ENCODE measurements around the gene SRRM1.
"Not testable (repeated sequence)": the region's sequence is repeated elsewhere in the genome, so short reads cannot be mapped to it uniquely, and the experiment has no call there.

Gene SRRM1

GRCh38 chr1:24699628-24700027 lies 56.5 kb downstream of the SRRM1 start:
- Histone ChIP-seq H3K9ac (ENCODE audit: low read depth in 1 of 2, low read length in 2 of 2) (no peak overlapping the region), H3K4me1 (ENCODE audit: control insufficient read depth in 2 of 2, insufficient read depth in 2 of 2, low read length in 2 of 2) (peaks cover 1 to 2% of the 10 kb centered on the region in 2 donors), H3K27ac (ENCODE audit: low read depth in 2 of 2, low read length in 2 of 2) (no peak overlapping the region), H3K4me3 (ENCODE audit: low read length in 2 of 2) (no peak overlapping the region), H3K36me3 (ENCODE audit: control insufficient read depth in 2 of 2, insufficient read depth in 2 of 2, low read length in 2 of 2) (no peaks in the 10 kb centered on the region), H3K9me3 (ENCODE audit: control insufficient read depth in 2 of 2, low read length in 2 of 2) (no peaks in the 10 kb centered on the region), H3K27me3 (ENCODE audit: control insufficient read depth in 2 of 2, insufficient read depth in 2 of 2, low read length in 2 of 2) (no peaks in the 10 kb centered on the region)

GRCh38 chr1:24702511-24703293 lies 59.6 kb downstream of the SRRM1 start:
- Histone ChIP-seq H3K27ac (ENCODE audit: low read depth in 2 of 2, low read length in 2 of 2) (no peak overlapping the region), H3K9me3 (ENCODE audit: control insufficient read depth in 2 of 2, low read length in 2 of 2) (no peaks in the 10 kb centered on the region), H3K9ac (ENCODE audit: low read depth in 1 of 2, low read length in 2 of 2) (no peak overlapping the region)

GRCh38 chr1:24704411-24705259 lies 61.5 kb downstream of the SRRM1 start:
- H3K36me3 ChIP-seq (ENCODE audit: control insufficient read depth in 2 of 2, insufficient read depth in 2 of 2, low read length in 2 of 2): no peaks in the 10 kb centered on the region
- peak overlapping the region in 1 of 2 donors; percentile 36 for H3K9ac ChIP-seq (ENCODE audit: low read depth in 1 of 2, low read length in 2 of 2)
- H3K27ac ChIP-seq (ENCODE audit: low read depth in 2 of 2, low read length in 2 of 2): peak overlapping the region; percentile 19 to 53
- peaks cover 6 to 9% of the 10 kb centered on the region in 2 donors for H3K4me1 ChIP-seq (ENCODE audit: control insufficient read depth in 2 of 2, insufficient read depth in 2 of 2, low read length in 2 of 2)
- peak overlapping the region in 1 of 2 donors; percentile 56 for H3K4me3 ChIP-seq (ENCODE audit: low read length in 2 of 2)
- H3K27me3 ChIP-seq (ENCODE audit: control insufficient read depth in 2 of 2, insufficient read depth in 2 of 2, low read length in 2 of 2): no peaks in the 10 kb centered on the region
- H3K9me3 ChIP-seq (ENCODE audit: control insufficient read depth in 2 of 2, low read length in 2 of 2): no peaks in the 10 kb centered on the region

More at GRCh38 chr1:24702511-24703293, 59.6 kb downstream of the SRRM1 start:
- Histone ChIP-seq H3K36me3 (ENCODE audit: control insufficient read depth in 2 of 2, insufficient read depth in 2 of 2, low read length in 2 of 2) (no peaks in the 10 kb centered on the region), H3K4me1 (ENCODE audit: control insufficient read depth in 2 of 2, insufficient read depth in 2 of 2, low read length in 2 of 2) (peaks cover 6 to 9% of the 10 kb centered on the region in 2 donors), H3K4me3 (ENCODE audit: low read length in 2 of 2) (no peak overlapping the region), H3K27me3 (ENCODE audit: control insufficient read depth in 2 of 2, insufficient read depth in 2 of 2, low read length in 2 of 2) (no peaks in the 10 kb centered on the region)

- no peaks in the 10 kb centered on the region for H3K27me3 ChIP-seq (ENCODE audit: control insufficient read depth in 2 of 2, insufficient read depth in 2 of 2, low read length in 2 of 2)
- H3K9ac ChIP-seq (ENCODE audit: low read depth in 1 of 2, low read length in 2 of 2): peak overlapping the region; percentile 36 to 61
- H3K36me3 ChIP-seq (ENCODE audit: control insufficient read depth in 2 of 2, insufficient read depth in 2 of 2, low read length in 2 of 2): no peaks in the 10 kb centered on the region
- peaks cover 6 to 9% of the 10 kb centered on the region in 2 donors for H3K4me1 ChIP-seq (ENCODE audit: control insufficient read depth in 2 of 2, insufficient read depth in 2 of 2, low read length in 2 of 2)
- H3K9me3 ChIP-seq (ENCODE audit: control insufficient read depth in 2 of 2, low read length in 2 of 2): no peaks in the 10 kb centered on the region
- H3K27ac ChIP-seq (ENCODE audit: low read depth in 2 of 2, low read length in 2 of 2): peak overlapping the region; percentile 44 to 53
- H3K4me3 ChIP-seq (ENCODE audit: low read length in 2 of 2): peak overlapping the region; percentile 38 to 56
These were observed 62.4 kb downstream of the SRRM1 start for GRCh38 chr1:24705260-24706073.

- not testable (repeated sequence) for H3K4me1 ChIP-seq (ENCODE audit: control insufficient read depth in 2 of 2, insufficient read depth in 2 of 2, low read length in 2 of 2); H3K9me3 ChIP-seq (ENCODE audit: control insufficient read depth in 2 of 2, low read length in 2 of 2); H3K27me3 ChIP-seq (ENCODE audit: control insufficient read depth in 2 of 2, insufficient read depth in 2 of 2, low read length in 2 of 2); H3K36me3 ChIP-seq (ENCODE audit: control insufficient read depth in 2 of 2, insufficient read depth in 2 of 2, low read length in 2 of 2)
- peak overlapping the region; percentile 44 to 53 for H3K27ac ChIP-seq (ENCODE audit: low read depth in 2 of 2, low read length in 2 of 2)
- H3K4me3 ChIP-seq (ENCODE audit: low read length in 2 of 2): peak overlapping the region; percentile 38 to 56
- peak overlapping the region; percentile 36 to 61 for H3K9ac ChIP-seq (ENCODE audit: low read depth in 1 of 2, low read length in 2 of 2)
These were observed 62.9 kb downstream of the SRRM1 start for GRCh38 chr1:24706074-24706389.

GRCh38 chr1:24707687-24708086 lies 64.6 kb downstream of the SRRM1 start:
- Histone ChIP-seq H3K4me3 (ENCODE audit: low read length in 2 of 2) (no peak overlapping the region), H3K27ac (ENCODE audit: low read depth in 2 of 2, low read length in 2 of 2) (no peak overlapping the region), H3K4me1 (ENCODE audit: control insufficient read depth in 2 of 2, insufficient read depth in 2 of 2, low read length in 2 of 2) (peaks cover 6 to 9% of the 10 kb centered on the region in 2 donors), H3K27me3 (ENCODE audit: control insufficient read depth in 2 of 2, insufficient read depth in 2 of 2, low read length in 2 of 2) (no peaks in the 10 kb centered on the region), H3K36me3 (ENCODE audit: control insufficient read depth in 2 of 2, insufficient read depth in 2 of 2, low read length in 2 of 2) (no peaks in the 10 kb centered on the region), H3K9ac (ENCODE audit: low read depth in 1 of 2, low read length in 2 of 2) (no peak overlapping the region), H3K9me3 (ENCODE audit: control insufficient read depth in 2 of 2, low read length in 2 of 2) (no peaks in the 10 kb centered on the region)

- Histone ChIP-seq H3K4me1 (ENCODE audit: control insufficient read depth in 2 of 2, insufficient read depth in 2 of 2, low read length in 2 of 2) (peaks cover 6 to 9% of the 10 kb centered on the region in 2 donors), H3K27ac (ENCODE audit: low read depth in 2 of 2, low read length in 2 of 2) (no peak overlapping the region), H3K4me3 (ENCODE audit: low read length in 2 of 2) (no peak overlapping the region), H3K9me3 (ENCODE audit: control insufficient read depth in 2 of 2, low read length in 2 of 2) (no peaks in the 10 kb centered on the region), H3K27me3 (ENCODE audit: control insufficient read depth in 2 of 2, insufficient read depth in 2 of 2, low read length in 2 of 2) (no peaks in the 10 kb centered on the region), H3K36me3 (ENCODE audit: control insufficient read depth in 2 of 2, insufficient read depth in 2 of 2, low read length in 2 of 2) (no peaks in the 10 kb centered on the region), H3K9ac (ENCODE audit: low read depth in 1 of 2, low read length in 2 of 2) (no peak overlapping the region)
These were observed 65.8 kb downstream of the SRRM1 start for GRCh38 chr1:24708938-24709337.

GRCh38 chr1:24709791-24710441 lies 66.8 kb downstream of the SRRM1 start:
- no peak overlapping the region for H3K4me3 ChIP-seq (ENCODE audit: low read length in 2 of 2)
- no peaks in the 10 kb centered on the region for H3K9me3 ChIP-seq (ENCODE audit: control insufficient read depth in 2 of 2, low read length in 2 of 2)
- peaks cover 6 to 7% of the 10 kb centered on the region in 2 donors for H3K4me1 ChIP-seq (ENCODE audit: control insufficient read depth in 2 of 2, insufficient read depth in 2 of 2, low read length in 2 of 2)
- no peak overlapping the region for H3K9ac ChIP-seq (ENCODE audit: low read depth in 1 of 2, low read length in 2 of 2)
- H3K36me3 ChIP-seq (ENCODE audit: control insufficient read depth in 2 of 2, insufficient read depth in 2 of 2, low read length in 2 of 2): no peaks in the 10 kb centered on the region
- no peak overlapping the region for H3K27ac ChIP-seq (ENCODE audit: low read depth in 2 of 2, low read length in 2 of 2)
- H3K27me3 ChIP-seq (ENCODE audit: control insufficient read depth in 2 of 2, insufficient read depth in 2 of 2, low read length in 2 of 2): no peaks in the 10 kb centered on the region

GRCh38 chr1:24711329-24711728 lies 68.2 kb downstream of the SRRM1 start:
- no peaks in the 10 kb centered on the region for H3K4me1 ChIP-seq (ENCODE audit: control insufficient read depth in 2 of 2, insufficient read depth in 2 of 2, low read length in 2 of 2)
- no peak overlapping the region for H3K4me3 ChIP-seq (ENCODE audit: low read length in 2 of 2)
- no peak overlapping the region for H3K27ac ChIP-seq (ENCODE audit: low read depth in 2 of 2, low read length in 2 of 2)
- no peak overlapping the region for H3K9ac ChIP-seq (ENCODE audit: low read depth in 1 of 2, low read length in 2 of 2)
- H3K36me3 ChIP-seq (ENCODE audit: control insufficient read depth in 2 of 2, insufficient read depth in 2 of 2, low read length in 2 of 2): no peaks in the 10 kb centered on the region
- no peaks in the 10 kb centered on the region for H3K9me3 ChIP-seq (ENCODE audit: control insufficient read depth in 2 of 2, low read length in 2 of 2)
- no peaks in the 10 kb centered on the region for H3K27me3 ChIP-seq (ENCODE audit: control insufficient read depth in 2 of 2, insufficient read depth in 2 of 2, low read length in 2 of 2)
